Endothelial cell of umbilical vein (primary cell): Measurements from ENCODE around the gene IFNA5. TPM values are rescaled to one million over a fixed set of nuclear protein-coding genes. Genes with fewer than 3 reads are reported as not detected.

Experiments
- BruUV-seq: library from RNA; stranded (reverse); fragments of 400-500 nt; replicated peaks from 2 replicates; lab custom pipeline; 2021; lab: Mats Ljungman, UMichigan
- CTCF ChIA-PET: fragments of 300-600, 350-600 bp; sonication (Branson Sonifier 250); formaldehyde crosslinking; loops from one replicate; lab custom pipeline; 2021; ENCODE audit warnings: antibody characterized with exemption, inconsistent platforms; lab: Charles Lee
- POLR2A ChIA-PET: fragments of 300-600, 350-600 bp; sonication (Branson Sonifier 250); formaldehyde crosslinking; loops from one replicate; lab custom pipeline; 2021; ENCODE audit warnings: antibody characterized with exemption, inconsistent platforms; lab: Charles Lee
- DNase-seq: peaks from one replicate; pipeline ENCODE4 v3.0.0-alpha.2; 2011; ENCODE audit warnings: low read depth, low spot score
- FAIRE-seq: peaks from 2 replicates; lab custom pipeline; 2011; peaks lifted over from hg19 to GRCh38; lab: Jason Lieb, UNC
- H2AFZ ChIP-seq: 2 replicates; pipeline ENCODE4 v1.6.0; 2012; ENCODE audit warnings: low read depth, low read length, control low read depth, inconsistent platforms
- H3K27ac ChIP-seq: 2 replicates; pipeline ENCODE4 v1.5.1; 2011; ENCODE audit warnings: low read depth, mild to moderate bottlenecking, control low read depth, low read length, moderate library complexity; ENCODE audit not compliant: insufficient read depth
- H3K27me3 ChIP-seq, 2 experiments: 2 replicates each; pipeline versions ENCODE4 v1.6.0 to v1.6.1; 2011; ENCODE audit warnings: low read length in 2 of 2, mixed read lengths in 1 of 2; ENCODE audit not compliant: control insufficient read depth in 2 of 2, insufficient read depth in 2 of 2
- H3K36me3 ChIP-seq, 2 experiments: 2 replicates in 1 of 2; 3 replicates in 1 of 2; pipeline ENCODE4 v1.5.1; 2011; ENCODE audit warnings: low read length in 2 of 2, mild to moderate bottlenecking in 1 of 2, moderate library complexity in 1 of 2; ENCODE audit not compliant: control insufficient read depth in 2 of 2, insufficient read depth in 2 of 2; ENCODE audit errors: extremely low read depth in 1 of 2
- H3K4me1 ChIP-seq: 3 replicates; pipeline ENCODE4 v1.5.1; 2011; ENCODE audit warnings: mild to moderate bottlenecking, low read length; ENCODE audit not compliant: control insufficient read depth, insufficient read depth; ENCODE audit errors: extremely low read depth
- H3K4me2 ChIP-seq: 2 replicates; pipeline ENCODE4 v1.6.1; 2011; ENCODE audit warnings: low read length, control low read depth, mixed read lengths; ENCODE audit not compliant: insufficient read depth
- H3K4me3 ChIP-seq, 3 experiments: fragments of 200-600 bp in 1 of 3; sonication (generic), shearing (Covaris generic) in 1 of 3; replicated peaks in 1 of 3; 2 replicates each; pipeline ENCODE4 v1.5.1; 2011 to 2016; ENCODE audit warnings: control low read depth in 3 of 3, low read length in 3 of 3, mild to moderate bottlenecking in 2 of 3, inconsistent platforms in 1 of 3, low read depth in 1 of 3, moderate library complexity in 1 of 3; ENCODE audit not compliant: insufficient read depth in 1 of 3
- H3K79me2 ChIP-seq: 2 replicates; pipeline ENCODE4 v1.6.0; 2012; ENCODE audit warnings: low read length, inconsistent platforms; ENCODE audit not compliant: control insufficient read depth, insufficient read depth
- H3K9ac ChIP-seq: replicated peaks from 2 replicates; pipeline ENCODE3; 2011; ENCODE audit warnings: low read length, control low read depth; ENCODE audit not compliant: insufficient read depth; ENCODE audit errors: extremely low read depth
- H3K9me1 ChIP-seq: replicated peaks from 3 replicates; pipeline ENCODE4 v1.6.0; 2011; ENCODE audit warnings: mild to moderate bottlenecking, low read length; ENCODE audit not compliant: control insufficient read depth, insufficient read depth; ENCODE audit errors: extremely low read depth
- H3K9me3 ChIP-seq: replicated peaks from 2 replicates; pipeline ENCODE4 v1.5.1; 2012; ENCODE audit warnings: low read length, inconsistent platforms; ENCODE audit not compliant: control insufficient read depth, insufficient read depth
- H4K20me1 ChIP-seq: replicated peaks from 2 replicates; pipeline ENCODE3; 2011; ENCODE audit warnings: mild to moderate bottlenecking, low read length; ENCODE audit not compliant: control insufficient read depth, insufficient read depth; ENCODE audit errors: extremely low read depth
- CTCF ChIP-seq, 2 donors: IDR thresholded peaks; 1 replicate in 1 of 2; 2 replicates in 1 of 2; pipeline ENCODE4 v1.5.1; 2011; ENCODE audit warnings: low read length in 2 of 2, mild to moderate bottlenecking in 2 of 2, moderate library complexity in 2 of 2, control low read depth in 1 of 2, inconsistent platforms in 1 of 2, low read depth in 1 of 2; ENCODE audit not compliant: insufficient read depth in 1 of 2; ENCODE audit errors: extremely low read depth in 1 of 2
- EZH2 ChIP-seq: IDR thresholded peaks from 2 replicates; pipeline ENCODE4 v1.6.1; 2012; ENCODE audit warnings: borderline replicate concordance, low read depth, mild to moderate bottlenecking, moderate library complexity, low read length, inconsistent platforms; ENCODE audit not compliant: severe bottlenecking
- FOS ChIP-seq: IDR thresholded peaks from 2 replicates; pipeline ENCODE4 v1.6.1; 2011; ENCODE audit warnings: mild to moderate bottlenecking, low read length, moderate library complexity, borderline replicate concordance; ENCODE audit not compliant: insufficient read depth
- GATA2 ChIP-seq: IDR thresholded peaks from 2 replicates; pipeline ENCODE4 v1.7.0; 2011; ENCODE audit warnings: low read depth, mild to moderate bottlenecking, moderate library complexity, mixed read lengths, low read length; ENCODE audit not compliant: insufficient read length, insufficient read depth
- JUN ChIP-seq: IDR thresholded peaks from 2 replicates; pipeline ENCODE4 v1.6.1; 2011; ENCODE audit warnings: borderline replicate concordance, low read depth; ENCODE audit not compliant: insufficient read length, insufficient read depth
- MAX ChIP-seq: IDR thresholded peaks from 2 replicates; pipeline ENCODE4 v1.6.1; 2011; ENCODE audit not compliant: insufficient read depth, insufficient read length
- MYC ChIP-seq: IDR thresholded peaks from one replicate; pipeline ENCODE4 v1.6.1; 2011; ENCODE audit warnings: mild to moderate bottlenecking, low read depth, low read length
- POLR2A ChIP-seq: IDR thresholded peaks from 2 replicates; pipeline ENCODE4 v1.6.1; 2012; ENCODE audit warnings: low read depth, mild to moderate bottlenecking, control low read depth, low read length
- POLR2AphosphoS5 ChIP-seq: IDR thresholded peaks from 2 replicates; pipeline ENCODE4 v1.6.1; 2012; ENCODE audit warnings: low read depth, mild to moderate bottlenecking, control low read depth, low read length, moderate library complexity; ENCODE audit not compliant: insufficient read depth
- dilution Hi-C: fragments of 300-500 bp; cut with MboI; formaldehyde crosslinking; loops from one replicate; pipeline ENCODE4 v1.15.0; 2019; ENCODE audit warnings: low sequenced_read_pairs; ENCODE audit not compliant: extremely low pct_ligation_motif_present
- intact Hi-C: fragments of 100-400 bp; cut with micrococcal nuclease; formaldehyde crosslinking; loops from one replicate; pipeline ENCODE4 v1.10.0; 2022
- polyA plus RNA-seq, 4 experiments: library from polyadenylated mRNA; depleted of rRNA in 3 of 4; stranded (reverse) in 3 of 4; unstranded in 1 of 4; fragments of >200 nt; gene quantifications; 2 replicates each; pipeline versions ENCODE4 v1.2.1 to v1.2.3, GENCODE V29; 2011 to 2012; ENCODE audit warnings: missing spikeins in 1 of 4
- total RNA-seq: library from RNA; stranded (reverse); gene quantifications from 2 replicates; pipeline ENCODE4 v1.2.3, GENCODE V29; 2021

Gene IFNA5
- total and polyA plus RNA-seq, 2 donors (not counting 3 experiments of a cell fraction or from before 2014, with no cell fraction given) = not detected

GRCh38 chr9:21287280-21287679 lies 17.8 kb downstream of the IFNA5 start:
- H3K9ac ChIP-seq = no peak overlapping the region
- no TSS peak for BruUV-seq
- no peaks in the 10 kb centered on the region for H3K4me1 ChIP-seq
- dilution Hi-C loops (no loop called here), intact Hi-C loops (no loop called here)
- H3K9me3 ChIP-seq = no peaks in the 10 kb centered on the region
- TF ChIP-seq EZH2 (no peak), POLR2A (no peak), MYC (no peak), FOS (no peak), CTCF (IDR thresholded peaks at IDR 0.05; ENCODE audit: extremely low read depth in 1 of 2, insufficient read depth in 1 of 2, low read depth in 1 of 2, low read length in 2 of 2) (no peak), MAX (no peak), POLR2AphosphoS5 (no peak), GATA2 (no peak), JUN (no peak)
- H3K36me3 ChIP-seq = no peaks in the 10 kb centered on the region
- H3K79me2 ChIP-seq = no peaks in the 10 kb centered on the region
- CTCF ChIA-PET = no interaction called here
- POLR2A ChIA-PET = no interaction called here
- no peak overlapping the region for H3K4me2 ChIP-seq
- H2AFZ ChIP-seq = no peak overlapping the region
- H3K27ac ChIP-seq = no peak overlapping the region
- FAIRE-seq (no peak), DNase-seq (no peak)
- H4K20me1 ChIP-seq = no peaks in the 10 kb centered on the region
- peaks cover 3 to 19% of the 10 kb centered on the region in 2 experiments for H3K27me3 ChIP-seq
- H3K4me3 ChIP-seq = no peak overlapping the region
- H3K9me1 ChIP-seq = no peaks in the 10 kb centered on the region
